GM21515 (cell line): ENCODE data around the gene TAS1R1.
A peak's percentile ranks its signal among the peaks of the same experiment; 100 is the strongest.
"Not testable (repeated sequence)": the region's sequence is repeated elsewhere in the genome, so short reads cannot be mapped to it uniquely, and the experiment has no call there.

ENCODE experiments used
- ATAC-seq: cut with Tn5 transposase; IDR thresholded peaks from one replicate; pipeline ENCODE4 v1.9.1; 2021; ENCODE audit not compliant: unreplicated experiment

Gene TAS1R1

DNA sequence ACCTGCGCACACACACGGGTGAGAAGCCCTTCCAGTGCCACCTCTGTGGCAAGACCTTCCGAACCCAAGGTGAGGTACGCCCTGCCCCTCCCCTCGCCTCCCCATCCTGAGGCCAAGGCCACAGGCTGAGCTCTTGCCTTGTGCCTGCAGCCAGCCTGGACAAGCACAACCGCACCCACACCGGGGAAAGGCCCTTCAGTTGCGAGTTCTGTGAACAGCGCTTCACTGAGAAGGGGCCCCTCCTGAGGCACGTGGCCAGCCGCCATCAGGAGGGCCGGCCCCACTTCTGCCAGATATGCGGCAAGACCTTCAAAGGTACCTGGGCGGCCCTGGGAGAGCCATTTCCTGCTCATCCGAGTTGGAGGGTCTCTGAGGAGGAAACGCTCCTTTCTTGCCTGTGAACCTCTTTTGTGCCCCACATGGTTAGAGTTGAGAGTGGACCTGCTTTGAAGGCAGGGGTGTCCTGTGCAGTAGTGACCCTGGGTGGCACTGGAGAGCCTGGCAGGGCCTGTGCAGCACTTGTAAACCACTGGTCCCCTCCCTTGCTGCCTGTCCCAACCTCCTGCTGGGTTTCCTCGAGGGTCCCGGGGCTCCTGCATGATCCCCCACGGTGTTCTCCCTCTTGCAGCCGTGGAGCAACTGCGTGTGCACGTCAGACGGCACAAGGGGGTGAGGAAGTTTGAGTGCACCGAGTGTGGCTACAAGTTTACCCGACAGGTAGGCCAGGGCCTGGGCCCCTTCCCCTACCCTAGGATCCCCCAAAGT lies 33.2 kb downstream of the TAS1R1 start:
- no peak for ATAC-seq

GRCh38 chr1:6588893-6589520 lies 33.9 kb downstream of the TAS1R1 start:
- ATAC-seq: no peak

GRCh38 chr1:6590046-6590445 lies 34.9 kb downstream of the TAS1R1 start:
- ATAC-seq: no peak

- ATAC-seq: no peak
These were observed 36.1 kb downstream of the TAS1R1 start for GRCh38 chr1:6591222-6591621.

- ATAC-seq: no peak
These were observed 36.5 kb downstream of the TAS1R1 start for GRCh38 chr1:6591644-6592043.

- ATAC-seq: no peak
These were observed 37.3 kb downstream of the TAS1R1 start for GRCh38 chr1:6592441-6592840.

GRCh38 chr1:6592865-6593593 lies 37.9 kb downstream of the TAS1R1 start:
- no peak for ATAC-seq

- no peak for ATAC-seq
These were observed 38.7 kb downstream of the TAS1R1 start for GRCh38 chr1:6593810-6594209.

- no peak for ATAC-seq
These were observed 40.1 kb downstream of the TAS1R1 start for GRCh38 chr1:6594977-6595740.

DNA sequence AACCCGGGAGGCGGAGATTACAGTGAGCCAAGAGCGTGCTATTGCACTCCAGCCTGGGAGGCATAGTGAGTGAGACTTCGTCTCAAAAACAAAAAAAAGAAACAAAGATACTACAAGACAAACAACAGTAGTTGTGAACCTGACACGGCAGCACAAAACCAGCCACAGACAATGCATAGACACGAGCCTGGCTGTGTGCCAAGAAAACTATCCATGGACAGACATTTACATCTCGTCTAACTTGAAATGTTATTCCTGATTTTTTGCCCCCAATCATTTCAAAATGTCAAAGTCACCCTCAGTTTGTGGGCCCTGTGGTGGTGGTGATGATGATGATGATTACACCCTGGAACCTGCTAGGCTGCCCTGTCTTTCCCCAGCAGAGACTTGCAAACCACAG lies 41.2 kb downstream of the TAS1R1 start:
- ATAC-seq: no peak

DNA sequence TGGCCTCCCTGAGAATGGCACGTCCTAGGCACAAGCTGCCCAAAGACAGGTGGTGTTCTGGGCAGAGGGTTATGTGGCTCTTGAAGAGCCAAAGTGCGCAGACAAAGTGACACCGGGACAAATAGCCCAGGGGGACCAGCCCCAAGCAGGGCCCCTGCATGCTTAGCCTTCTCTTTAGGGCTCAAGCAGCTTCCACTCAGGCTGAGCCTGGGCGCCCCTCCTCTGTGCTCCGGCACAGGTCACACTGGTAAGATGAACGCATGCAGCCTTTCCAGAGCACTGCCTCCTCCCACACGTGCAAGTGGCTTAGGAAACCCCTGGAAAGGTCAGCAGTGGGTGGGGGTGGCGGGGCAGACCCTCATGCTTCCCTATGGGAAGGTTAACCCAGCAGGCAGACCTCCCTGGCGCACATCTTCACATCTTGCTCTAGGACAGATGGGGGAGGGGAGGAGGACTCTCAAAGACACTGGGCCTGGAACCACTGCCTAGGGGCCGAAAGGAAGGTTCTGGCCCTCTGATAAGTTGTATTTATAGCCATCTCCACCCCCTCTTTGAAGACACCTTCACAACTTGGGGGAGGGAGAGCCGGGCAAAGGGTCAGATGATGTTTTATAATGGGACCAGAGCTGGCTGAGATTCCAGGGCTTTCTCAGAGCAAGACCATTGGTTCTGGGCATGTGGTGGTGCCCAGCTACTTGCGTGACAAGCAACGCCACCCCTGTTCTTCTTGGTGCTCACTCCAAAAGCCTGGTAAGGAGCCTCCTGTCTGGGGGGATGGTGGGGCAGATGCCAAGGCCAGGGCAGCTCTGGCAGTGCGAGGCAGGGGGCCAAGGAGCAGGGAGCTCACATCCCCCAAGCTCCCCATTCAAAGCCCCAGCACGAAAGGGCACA lies 42.0 kb downstream of the TAS1R1 start:
- ATAC-seq: no peak

DNA sequence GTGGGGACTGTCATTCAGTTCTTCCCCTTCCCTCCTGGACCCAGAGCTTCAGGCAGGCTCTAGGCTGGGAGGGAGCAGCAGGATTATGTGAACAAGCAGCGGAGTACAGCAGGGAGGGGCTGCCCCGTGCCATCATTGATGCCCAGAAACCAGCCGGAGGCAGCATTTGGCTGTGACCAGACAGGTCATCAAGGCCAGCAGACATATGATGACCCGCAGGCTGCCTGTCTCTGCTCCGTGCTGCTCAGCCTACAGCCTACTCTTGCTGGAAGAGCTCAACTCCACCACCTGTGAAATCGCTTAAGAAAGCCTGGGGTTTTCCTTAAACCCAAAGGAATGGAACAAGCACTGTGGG lies 42.6 kb downstream of the TAS1R1 start:
- ATAC-seq: no peak

DNA sequence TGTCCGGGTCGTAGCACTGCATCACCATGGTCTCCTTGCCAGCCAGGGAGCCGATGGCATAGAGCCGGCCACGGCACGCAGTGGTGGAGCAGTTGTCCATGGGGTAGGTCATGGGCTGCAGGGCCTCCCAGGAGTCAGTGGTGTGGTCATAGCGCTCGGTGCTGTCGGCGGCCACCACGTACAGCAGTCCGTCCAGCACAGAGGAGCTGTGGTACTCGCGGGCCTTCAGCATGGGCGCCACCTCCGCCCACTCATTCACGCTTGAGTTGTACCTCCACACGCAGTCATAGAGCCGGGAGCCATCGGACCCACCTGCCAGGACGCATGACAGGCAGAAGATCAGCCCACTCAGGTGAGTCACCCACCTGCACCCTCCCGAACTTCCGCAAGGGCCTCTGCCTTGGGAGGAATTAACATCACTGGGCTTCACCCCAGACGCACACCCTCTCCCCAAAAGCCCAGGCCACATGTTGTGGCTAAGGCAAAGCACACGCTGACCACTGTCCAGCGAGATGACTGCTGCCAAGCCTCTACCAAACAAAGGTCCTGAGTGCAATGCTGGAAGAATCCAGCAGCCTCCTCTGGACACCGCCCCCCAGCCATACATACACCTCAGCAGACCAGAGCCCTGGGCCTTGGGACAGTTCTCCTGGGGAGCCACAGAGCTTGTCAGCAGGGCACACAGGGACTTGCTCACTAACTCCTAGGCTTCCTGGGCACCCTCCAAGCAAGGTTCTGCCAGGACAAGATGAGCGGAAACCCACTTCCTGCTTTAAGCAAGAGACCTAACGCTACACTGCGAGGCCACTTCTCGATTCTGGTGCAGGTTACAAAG lies 44.3 kb downstream of the TAS1R1 start:
- no peak for ATAC-seq

DNA sequence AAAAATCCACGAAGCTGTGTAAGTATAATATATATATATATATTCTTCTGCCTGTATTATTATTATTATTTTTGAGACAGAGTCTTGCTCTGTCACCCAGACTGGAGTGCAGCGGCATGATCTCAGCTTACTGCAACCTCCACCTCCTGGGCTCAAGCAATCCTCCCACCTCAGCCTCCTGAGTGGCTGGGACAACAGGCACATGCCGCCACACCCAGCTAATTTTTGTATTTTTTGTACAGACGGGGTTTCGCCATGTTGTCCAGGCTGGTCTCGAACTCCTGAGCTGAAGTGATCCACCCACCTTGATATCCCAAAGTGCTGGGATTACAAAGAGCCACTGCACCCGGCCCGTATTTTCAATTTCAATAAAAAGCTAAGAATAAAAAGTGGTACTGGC lies 44.9 kb downstream of the TAS1R1 start:
- ATAC-seq: not testable (repeated sequence)

- ATAC-seq: no peak
These were observed 45.4 kb downstream of the TAS1R1 start for GRCh38 chr1:6600410-6601048.

DNA sequence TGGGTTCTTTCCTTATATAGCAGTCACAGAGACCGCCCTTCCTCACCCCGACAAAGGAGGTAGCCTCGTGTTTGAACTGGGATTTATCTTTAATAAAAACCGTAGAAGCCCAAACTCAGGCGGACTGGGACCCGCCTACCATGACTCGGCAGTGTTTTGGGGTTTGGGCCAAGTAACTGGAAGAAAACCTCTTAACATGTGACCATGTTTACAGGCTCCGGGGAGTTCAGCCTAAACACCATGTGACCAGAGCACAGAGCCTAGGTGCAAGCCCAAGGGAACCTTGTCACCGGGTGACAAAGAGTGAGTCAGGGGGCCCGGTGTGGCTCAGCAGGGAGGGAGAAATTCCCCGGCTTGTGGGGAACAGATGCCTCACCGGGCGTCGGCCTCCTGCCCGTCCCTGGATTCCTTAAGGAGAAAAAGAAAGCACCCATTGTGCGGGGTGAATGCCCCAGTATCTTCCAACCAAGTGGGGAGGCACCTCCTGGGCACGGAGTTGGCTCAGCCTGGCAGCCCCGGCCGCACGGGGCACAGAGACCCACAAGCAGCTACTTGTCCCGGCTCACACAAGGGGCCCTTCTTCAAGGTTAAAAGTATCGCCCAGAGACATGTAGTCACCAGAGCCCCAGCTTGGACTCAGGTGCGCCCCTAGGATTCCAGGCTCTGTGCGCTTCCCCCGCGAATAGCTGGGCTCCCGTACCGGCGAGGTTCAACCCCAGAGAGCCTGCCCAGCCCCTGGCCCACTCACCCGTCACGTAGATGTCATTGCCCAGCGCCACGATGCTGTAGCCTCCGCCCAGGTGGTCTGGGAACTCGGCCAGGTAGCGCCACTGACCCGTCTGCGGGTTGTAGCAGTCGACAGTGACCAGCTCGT lies 46.2 kb downstream of the TAS1R1 start:
- no peak for ATAC-seq

DNA sequence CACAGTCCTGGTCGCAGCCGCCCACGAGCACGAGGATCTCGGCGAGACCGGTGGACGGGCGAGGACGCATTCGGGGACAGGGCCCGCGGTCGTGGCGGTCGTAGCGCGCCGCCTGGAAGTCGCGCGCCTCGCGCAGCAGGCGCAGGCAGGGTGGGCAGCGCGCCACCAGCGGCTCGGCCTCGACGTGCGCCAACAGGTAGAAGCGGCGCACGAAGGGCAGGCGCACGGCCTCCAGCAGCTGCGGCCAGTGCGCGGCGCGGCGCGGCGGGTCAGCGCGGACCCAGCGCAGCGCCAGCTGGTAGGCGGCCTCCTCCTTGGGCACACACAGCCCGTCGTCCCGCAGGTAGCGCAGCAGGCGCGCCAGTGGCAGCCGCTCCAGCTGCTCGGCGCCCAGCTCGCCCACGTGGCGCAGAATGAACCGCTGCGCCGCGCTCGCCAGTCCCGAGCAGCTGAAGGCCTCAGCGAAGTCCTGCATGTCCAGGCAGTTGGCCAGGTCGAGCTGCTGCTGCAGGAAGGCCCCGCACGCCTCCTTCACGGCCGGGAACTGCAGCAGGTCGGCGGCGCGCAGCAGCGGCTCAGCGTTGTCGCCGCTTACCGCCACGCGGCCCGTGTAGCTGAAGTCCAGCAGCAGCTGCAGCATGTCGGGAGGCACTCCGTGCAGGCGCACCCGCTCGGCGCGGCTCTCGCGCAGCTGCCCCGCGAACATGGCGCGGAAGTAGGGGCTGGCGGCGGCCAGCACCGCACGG lies 47.0 kb downstream of the TAS1R1 start:
- peak; percentile 9 for ATAC-seq
